Type B pancreatic cell (in vitro differentiated cells): ENCODE results near the gene SMARCA4. TPM values are rescaled to one million over a fixed set of nuclear protein-coding genes. Genes with fewer than 3 reads are reported as not detected.

Source experiments
- DNase-seq: peaks from one replicate; pipeline ENCODE4 v3.0.0; 2021; ENCODE audit warnings: mixed read lengths; ENCODE audit not compliant: unreplicated experiment; ENCODE audit errors: extremely low spot score
- H3K27ac Mint-ChIP-seq: 2 replicates; pipeline ENCODE4 v1.8.0; 2021; ENCODE audit warnings: mild to moderate bottlenecking, mixed read lengths
- H3K27me3 Mint-ChIP-seq: 2 replicates; pipeline ENCODE4 v1.8.0; 2021; ENCODE audit warnings: mixed read lengths
- H3K36me3 Mint-ChIP-seq: 2 replicates; pipeline ENCODE4 v1.8.0; 2021; ENCODE audit warnings: mixed read lengths
- H3K4me1 Mint-ChIP-seq: one replicate; pipeline ENCODE4 v1.8.0; 2021; ENCODE audit warnings: mixed read lengths; ENCODE audit not compliant: unreplicated experiment
- H3K4me3 Mint-ChIP-seq: 2 replicates; pipeline ENCODE4 v1.8.0; 2021; ENCODE audit warnings: mild to moderate bottlenecking, mixed read lengths
- H3K9me3 Mint-ChIP-seq: 2 replicates; pipeline ENCODE4 v1.8.0; 2021; ENCODE audit warnings: mixed read lengths
- total RNA-seq: library from RNA; stranded (reverse); gene quantifications from 2 replicates; pipeline ENCODE4 v1.2.1, GENCODE V29; 2021; ENCODE audit warnings: low replicate concordance
- TF ChIP-seq, protein P1 (sequence below): fragments of 200-600 bp; sonication (generic); conservative IDR thresholded peaks from 2 replicates; pipeline ENCODE4 v1.5.0; 2021; ENCODE audit warnings: antibody characterized with exemption, mild to moderate bottlenecking

SMARCA4 gene
- total RNA-seq, 1 donor from 2014 or later: 244 TPM

DNA sequence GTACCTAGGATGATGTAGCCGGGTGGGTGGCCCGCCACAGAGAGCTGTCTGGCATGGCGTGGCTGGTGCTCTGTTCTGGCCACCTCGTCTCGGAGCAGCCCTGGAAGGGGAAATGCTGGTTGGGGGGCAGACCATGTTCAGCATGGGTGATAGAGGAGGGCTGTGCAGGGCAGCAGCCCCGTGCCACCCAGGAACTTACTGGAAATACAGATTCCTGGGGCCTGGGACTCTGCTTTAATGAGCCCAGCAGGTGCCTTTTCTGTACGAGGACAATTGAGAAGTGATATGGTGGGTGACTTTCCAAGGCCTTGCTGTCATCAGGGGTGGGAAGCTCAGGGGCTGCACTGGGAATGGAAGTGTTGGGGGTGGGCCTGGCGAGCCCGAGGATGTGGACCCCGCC, 24.7 kb downstream of the SMARCA4 start:
- no peak overlapping the region for H3K27ac Mint-ChIP-seq
- H3K4me1 Mint-ChIP-seq: no peaks in the 10 kb centered on the region
- no peak overlapping the region for H3K4me3 Mint-ChIP-seq
- H3K9me3 Mint-ChIP-seq: no peaks in the 10 kb centered on the region
- DNase-seq: no peak
- no peaks in the 10 kb centered on the region for H3K27me3 Mint-ChIP-seq
- TF ChIP-seq, protein P1, sequence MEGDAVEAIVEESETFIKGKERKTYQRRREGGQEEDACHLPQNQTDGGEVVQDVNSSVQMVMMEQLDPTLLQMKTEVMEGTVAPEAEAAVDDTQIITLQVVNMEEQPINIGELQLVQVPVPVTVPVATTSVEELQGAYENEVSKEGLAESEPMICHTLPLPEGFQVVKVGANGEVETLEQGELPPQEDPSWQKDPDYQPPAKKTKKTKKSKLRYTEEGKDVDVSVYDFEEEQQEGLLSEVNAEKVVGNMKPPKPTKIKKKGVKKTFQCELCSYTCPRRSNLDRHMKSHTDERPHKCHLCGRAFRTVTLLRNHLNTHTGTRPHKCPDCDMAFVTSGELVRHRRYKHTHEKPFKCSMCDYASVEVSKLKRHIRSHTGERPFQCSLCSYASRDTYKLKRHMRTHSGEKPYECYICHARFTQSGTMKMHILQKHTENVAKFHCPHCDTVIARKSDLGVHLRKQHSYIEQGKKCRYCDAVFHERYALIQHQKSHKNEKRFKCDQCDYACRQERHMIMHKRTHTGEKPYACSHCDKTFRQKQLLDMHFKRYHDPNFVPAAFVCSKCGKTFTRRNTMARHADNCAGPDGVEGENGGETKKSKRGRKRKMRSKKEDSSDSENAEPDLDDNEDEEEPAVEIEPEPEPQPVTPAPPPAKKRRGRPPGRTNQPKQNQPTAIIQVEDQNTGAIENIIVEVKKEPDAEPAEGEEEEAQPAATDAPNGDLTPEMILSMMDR: no peak
- H3K36me3 Mint-ChIP-seq: peaks cover 5% of the 10 kb centered on the region

DNA sequence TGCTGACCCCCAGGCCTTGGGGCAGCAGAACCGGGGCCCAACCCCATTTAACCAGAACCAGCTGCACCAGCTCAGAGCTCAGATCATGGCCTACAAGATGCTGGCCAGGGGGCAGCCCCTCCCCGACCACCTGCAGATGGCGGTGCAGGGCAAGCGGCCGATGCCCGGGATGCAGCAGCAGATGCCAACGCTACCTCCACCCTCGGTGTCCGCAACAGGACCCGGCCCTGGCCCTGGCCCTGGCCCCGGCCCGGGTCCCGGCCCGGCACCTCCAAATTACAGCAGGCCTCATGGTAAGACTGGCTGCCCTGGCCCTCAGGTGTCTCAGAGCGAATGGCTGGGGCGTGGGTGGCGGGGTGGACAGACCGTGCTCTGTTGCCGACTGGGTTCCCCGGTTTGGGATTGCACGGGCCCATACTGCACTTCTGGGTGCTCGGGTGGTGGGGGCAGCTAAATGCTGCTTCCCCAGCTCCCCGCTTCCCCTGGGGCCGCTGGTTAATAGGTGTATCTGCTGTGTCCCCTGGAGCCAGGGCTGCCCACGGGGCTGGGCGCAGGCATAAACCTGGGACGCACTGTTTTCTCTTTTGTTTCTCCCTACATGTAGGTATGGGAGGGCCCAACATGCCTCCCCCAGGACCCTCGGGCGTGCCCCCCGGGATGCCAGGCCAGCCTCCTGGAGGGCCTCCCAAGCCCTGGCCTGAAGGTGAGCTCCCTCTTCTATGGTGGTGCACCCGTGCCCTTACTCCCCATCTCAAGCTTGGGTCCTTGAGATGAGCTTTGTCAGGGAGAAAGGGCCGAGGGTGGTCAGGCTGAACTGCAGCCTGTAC, 25.7 kb downstream of the SMARCA4 start:
- Mint-ChIP-seq H3K9me3 (no peaks in the 10 kb centered on the region), H3K4me3 (no peak overlapping the region), H3K4me1 (no peaks in the 10 kb centered on the region), H3K36me3 (peaks cover 5% of the 10 kb centered on the region), H3K27ac (no peak overlapping the region), H3K27me3 (no peaks in the 10 kb centered on the region)
- TF ChIP-seq, protein P1: no peak
- no peak for DNase-seq

DNA sequence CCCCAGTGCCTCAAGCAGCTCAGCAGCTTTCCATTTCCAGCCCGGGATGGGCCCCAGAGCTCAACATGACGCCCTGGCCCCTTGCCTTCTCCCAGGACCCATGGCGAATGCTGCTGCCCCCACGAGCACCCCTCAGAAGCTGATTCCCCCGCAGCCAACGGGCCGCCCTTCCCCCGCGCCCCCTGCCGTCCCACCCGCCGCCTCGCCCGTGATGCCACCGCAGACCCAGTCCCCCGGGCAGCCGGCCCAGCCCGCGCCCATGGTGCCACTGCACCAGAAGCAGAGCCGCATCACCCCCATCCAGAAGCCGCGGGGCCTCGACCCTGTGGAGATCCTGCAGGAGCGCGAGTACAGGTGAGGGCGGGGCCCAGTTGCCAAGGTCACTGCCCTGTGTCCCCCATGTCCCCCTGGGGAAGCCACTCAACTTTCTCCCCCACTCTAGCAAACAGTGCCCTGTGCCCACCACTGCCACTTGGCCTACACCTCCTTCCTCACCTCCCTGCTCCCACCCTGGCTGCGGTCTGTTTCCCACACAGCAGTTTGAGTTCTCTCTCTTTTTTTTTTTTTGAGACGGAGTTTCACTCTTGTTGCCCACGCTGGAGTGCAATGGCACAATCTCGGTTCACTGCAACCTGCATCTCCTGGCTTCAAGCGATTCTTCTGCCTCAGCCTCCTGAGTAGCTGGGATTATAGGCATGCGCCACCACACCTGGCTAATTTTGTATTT, 26.9 kb downstream of the SMARCA4 start:
- H3K36me3 Mint-ChIP-seq: peaks cover 5% of the 10 kb centered on the region
- no peak for DNase-seq

DNA sequence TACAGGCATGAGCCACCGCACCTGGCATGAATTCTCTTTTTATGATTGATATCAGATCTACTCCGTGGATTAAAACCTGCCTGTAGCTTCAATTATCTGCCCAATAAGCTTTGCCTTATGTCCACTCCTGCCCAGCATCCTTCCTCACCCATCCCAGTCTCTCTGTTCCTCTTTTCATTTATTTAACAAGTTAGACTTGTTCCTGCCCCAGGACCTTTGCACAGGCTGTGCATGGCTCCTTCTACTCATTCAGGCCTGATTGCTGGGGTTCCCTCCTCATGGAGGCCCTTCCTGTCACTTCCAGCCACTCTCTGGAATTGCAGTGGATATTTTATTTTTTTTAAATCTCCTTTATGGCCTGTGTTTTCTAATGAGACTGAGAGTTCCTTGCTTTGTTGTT, 27.6 kb downstream of the SMARCA4 start:
- Mint-ChIP-seq H3K4me1 (no peaks in the 10 kb centered on the region), H3K27ac (no peak overlapping the region), H3K27me3 (no peaks in the 10 kb centered on the region), H3K9me3 (no peaks in the 10 kb centered on the region), H3K4me3 (no peak overlapping the region), H3K36me3 (peaks cover 5% of the 10 kb centered on the region)
- DNase-seq: no peak
- TF ChIP-seq, protein P1: no peak

More for the DNA sequence above, 26.9 kb downstream of the SMARCA4 start:
- TF ChIP-seq, protein P1: no peak
- H3K9me3 Mint-ChIP-seq: no peaks in the 10 kb centered on the region
- H3K27me3 Mint-ChIP-seq: no peaks in the 10 kb centered on the region
- H3K4me1 Mint-ChIP-seq: no peaks in the 10 kb centered on the region
- no peak overlapping the region for H3K4me3 Mint-ChIP-seq
- no peak overlapping the region for H3K27ac Mint-ChIP-seq

DNA sequence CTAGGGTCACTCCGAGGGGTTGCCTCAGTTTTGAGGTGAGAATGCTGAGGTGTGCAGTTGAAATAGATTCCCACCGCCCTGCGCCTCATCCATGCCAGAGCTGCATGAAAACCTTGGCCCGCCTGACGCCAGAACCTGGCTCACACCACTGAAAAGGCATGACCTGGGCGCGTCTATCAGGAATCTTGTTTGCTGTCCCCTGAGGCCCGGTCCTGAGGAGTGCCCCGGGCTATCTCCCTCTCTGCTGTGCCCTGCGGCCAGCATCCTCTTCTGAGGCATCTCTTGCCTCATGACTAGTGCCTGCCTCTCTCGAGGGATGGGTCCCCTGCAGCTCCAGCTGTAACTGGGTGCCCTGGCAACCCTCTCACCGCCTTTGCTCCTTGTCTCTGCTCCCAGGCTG, 28.1 kb downstream of the SMARCA4 start:
- no peak overlapping the region for H3K4me3 Mint-ChIP-seq
- H3K9me3 Mint-ChIP-seq: no peaks in the 10 kb centered on the region
- H3K4me1 Mint-ChIP-seq: no peaks in the 10 kb centered on the region
- H3K27me3 Mint-ChIP-seq: no peaks in the 10 kb centered on the region
- TF ChIP-seq, protein P1: no peak
- H3K36me3 Mint-ChIP-seq: peaks cover 5% of the 10 kb centered on the region
- no peak for DNase-seq
- H3K27ac Mint-ChIP-seq: no peak overlapping the region
